ENCODE data around the gene DEAF1. TPM values are rescaled to one million over a fixed set of nuclear protein-coding genes. Genes with fewer than 3 reads are reported as not detected.
A peak's percentile ranks its signal among the peaks of the same experiment; 100 is the strongest.

The DEAF1 gene
- total and polyA plus RNA-seq, 9 of the 15 experiments (the other 6 are each of a cell fraction or from before 2014, with no cell fraction given) = 2.0 to 69.1 (median 26.8) TPM

DNA sequence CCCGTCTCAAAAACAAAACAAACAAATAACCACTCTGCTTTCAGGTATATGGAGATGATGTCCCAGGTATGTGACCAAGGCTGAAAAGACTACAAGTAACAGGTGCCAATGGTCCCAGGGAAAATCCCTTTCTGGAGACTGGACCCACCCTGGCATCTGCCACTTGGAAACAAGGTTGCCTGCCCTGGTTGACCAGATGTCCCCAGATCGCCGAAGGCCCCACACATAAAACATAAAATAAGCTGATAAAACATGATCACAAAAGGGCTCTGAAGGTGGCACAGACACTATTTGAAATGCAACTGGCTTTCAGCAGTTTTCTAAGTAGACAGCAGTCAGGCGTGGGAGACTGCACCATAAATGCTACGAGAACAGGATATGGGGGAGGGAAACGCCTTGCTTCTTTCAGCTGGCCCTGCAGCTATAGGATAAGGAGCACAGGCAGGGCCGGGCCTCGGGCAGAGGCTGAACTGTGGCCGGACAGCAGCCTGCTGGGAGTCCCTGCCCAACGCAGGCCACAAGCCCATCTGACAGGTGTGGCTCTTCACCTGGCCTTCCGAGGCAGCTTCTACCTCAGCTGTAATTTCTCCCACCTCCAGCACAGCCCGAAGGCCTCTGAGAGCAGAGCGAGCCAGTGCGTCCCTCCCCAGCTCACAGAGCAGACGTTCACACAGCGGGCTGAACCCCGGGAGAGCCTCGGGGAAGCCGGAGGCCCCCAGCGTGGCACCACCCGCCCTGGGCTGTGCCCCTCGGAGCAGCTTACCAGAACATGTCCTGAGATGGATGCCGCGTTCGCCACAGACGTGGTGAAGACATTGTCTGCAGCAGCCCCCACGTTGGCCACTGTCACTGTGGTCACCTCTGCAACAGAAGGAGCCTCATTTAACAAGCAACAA is 4.0 kb downstream of the DEAF1 start (continued):
- TF ChIP-seq, protein P1, sequence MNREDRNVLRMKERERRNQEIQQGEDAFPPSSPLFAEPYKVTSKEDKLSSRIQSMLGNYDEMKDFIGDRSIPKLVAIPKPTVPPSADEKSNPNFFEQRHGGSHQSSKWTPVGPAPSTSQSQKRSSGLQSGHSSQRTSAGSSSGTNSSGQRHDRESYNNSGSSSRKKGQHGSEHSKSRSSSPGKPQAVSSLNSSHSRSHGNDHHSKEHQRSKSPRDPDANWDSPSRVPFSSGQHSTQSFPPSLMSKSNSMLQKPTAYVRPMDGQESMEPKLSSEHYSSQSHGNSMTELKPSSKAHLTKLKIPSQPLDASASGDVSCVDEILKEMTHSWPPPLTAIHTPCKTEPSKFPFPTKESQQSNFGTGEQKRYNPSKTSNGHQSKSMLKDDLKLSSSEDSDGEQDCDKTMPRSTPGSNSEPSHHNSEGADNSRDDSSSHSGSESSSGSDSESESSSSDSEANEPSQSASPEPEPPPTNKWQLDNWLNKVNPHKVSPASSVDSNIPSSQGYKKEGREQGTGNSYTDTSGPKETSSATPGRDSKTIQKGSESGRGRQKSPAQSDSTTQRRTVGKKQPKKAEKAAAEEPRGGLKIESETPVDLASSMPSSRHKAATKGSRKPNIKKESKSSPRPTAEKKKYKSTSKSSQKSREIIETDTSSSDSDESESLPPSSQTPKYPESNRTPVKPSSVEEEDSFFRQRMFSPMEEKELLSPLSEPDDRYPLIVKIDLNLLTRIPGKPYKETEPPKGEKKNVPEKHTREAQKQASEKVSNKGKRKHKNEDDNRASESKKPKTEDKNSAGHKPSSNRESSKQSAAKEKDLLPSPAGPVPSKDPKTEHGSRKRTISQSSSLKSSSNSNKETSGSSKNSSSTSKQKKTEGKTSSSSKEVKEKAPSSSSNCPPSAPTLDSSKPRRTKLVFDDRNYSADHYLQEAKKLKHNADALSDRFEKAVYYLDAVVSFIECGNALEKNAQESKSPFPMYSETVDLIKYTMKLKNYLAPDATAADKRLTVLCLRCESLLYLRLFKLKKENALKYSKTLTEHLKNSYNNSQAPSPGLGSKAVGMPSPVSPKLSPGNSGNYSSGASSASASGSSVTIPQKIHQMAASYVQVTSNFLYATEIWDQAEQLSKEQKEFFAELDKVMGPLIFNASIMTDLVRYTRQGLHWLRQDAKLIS (CRISPR knock-in tag; IDR thresholded peaks at IDR 0.05) = no peak
- TF ChIP-seq PHF21A (IDR thresholded peaks at IDR 0.05; ENCODE audit: borderline replicate concordance, low read depth) = no peak
- no peak for TF ChIP-seq ETV6 (IDR thresholded peaks at IDR 0.05; ENCODE audit: borderline replicate concordance in 1 of 2, low read depth in 2 of 2, low read length in 1 of 2)
- TF ChIP-seq ETV6 (CRISPR knock-in tag; IDR thresholded peaks at IDR 0.05; ENCODE audit: borderline replicate concordance) = no peak
- TF ChIP-seq, protein P2, sequence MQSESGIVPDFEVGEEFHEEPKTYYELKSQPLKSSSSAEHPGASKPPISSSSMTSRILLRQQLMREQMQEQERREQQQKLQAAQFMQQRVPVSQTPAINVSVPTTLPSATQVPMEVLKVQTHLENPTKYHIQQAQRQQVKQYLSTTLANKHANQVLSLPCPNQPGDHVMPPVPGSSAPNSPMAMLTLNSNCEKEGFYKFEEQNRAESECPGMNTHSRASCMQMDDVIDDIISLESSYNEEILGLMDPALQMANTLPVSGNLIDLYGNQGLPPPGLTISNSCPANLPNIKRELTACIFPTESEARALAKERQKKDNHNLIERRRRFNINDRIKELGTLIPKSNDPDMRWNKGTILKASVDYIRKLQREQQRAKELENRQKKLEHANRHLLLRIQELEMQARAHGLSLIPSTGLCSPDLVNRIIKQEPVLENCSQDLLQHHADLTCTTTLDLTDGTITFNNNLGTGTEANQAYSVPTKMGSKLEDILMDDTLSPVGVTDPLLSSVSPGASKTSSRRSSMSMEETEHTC (IDR thresholded peaks at IDR 0.05) = no peak
- no peak for TF ChIP-seq NR3C1 (CRISPR knock-in tag; IDR thresholded peaks at IDR 0.05)
- TF ChIP-seq, protein P3, sequence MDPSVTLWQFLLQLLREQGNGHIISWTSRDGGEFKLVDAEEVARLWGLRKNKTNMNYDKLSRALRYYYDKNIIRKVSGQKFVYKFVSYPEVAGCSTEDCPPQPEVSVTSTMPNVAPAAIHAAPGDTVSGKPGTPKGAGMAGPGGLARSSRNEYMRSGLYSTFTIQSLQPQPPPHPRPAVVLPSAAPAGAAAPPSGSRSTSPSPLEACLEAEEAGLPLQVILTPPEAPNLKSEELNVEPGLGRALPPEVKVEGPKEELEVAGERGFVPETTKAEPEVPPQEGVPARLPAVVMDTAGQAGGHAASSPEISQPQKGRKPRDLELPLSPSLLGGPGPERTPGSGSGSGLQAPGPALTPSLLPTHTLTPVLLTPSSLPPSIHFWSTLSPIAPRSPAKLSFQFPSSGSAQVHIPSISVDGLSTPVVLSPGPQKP (CRISPR knock-in tag; IDR thresholded peaks at IDR 0.05) = no peak
- no peak for TF ChIP-seq PTRF (tag; IDR thresholded peaks at IDR 0.05)
- TF ChIP-seq, protein P4, sequence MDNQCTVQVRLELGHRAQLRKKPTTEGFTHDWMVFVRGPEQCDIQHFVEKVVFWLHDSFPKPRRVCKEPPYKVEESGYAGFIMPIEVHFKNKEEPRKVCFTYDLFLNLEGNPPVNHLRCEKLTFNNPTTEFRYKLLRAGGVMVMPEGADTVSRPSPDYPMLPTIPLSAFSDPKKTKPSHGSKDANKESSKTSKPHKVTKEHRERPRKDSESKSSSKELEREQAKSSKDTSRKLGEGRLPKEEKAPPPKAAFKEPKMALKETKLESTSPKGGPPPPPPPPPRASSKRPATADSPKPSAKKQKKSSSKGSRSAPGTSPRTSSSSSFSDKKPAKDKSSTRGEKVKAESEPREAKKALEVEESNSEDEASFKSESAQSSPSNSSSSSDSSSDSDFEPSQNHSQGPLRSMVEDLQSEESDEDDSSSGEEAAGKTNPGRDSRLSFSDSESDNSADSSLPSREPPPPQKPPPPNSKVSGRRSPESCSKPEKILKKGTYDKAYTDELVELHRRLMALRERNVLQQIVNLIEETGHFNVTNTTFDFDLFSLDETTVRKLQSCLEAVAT (IDR thresholded peaks at IDR 0.05) = no peak
- no peak for TF ChIP-seq SIN3B (IDR thresholded peaks at IDR 0.05; ENCODE audit: low read depth)
- TF ChIP-seq SIN3A (IDR thresholded peaks at IDR 0.05; ENCODE audit: borderline replicate concordance in 2 of 2, control insufficient read depth in 1 of 2, low read depth in 2 of 2, low read length in 2 of 2) = peak; percentile 64 to 86; a peak in 2 of 4 replicates
- TF ChIP-seq SREBF1 (IDR thresholded peaks at IDR 0.05; ENCODE audit: borderline replicate concordance, low read depth, low read length) = no peak
- TF ChIP-seq TAF9B (IDR thresholded peaks at IDR 0.05; ENCODE audit: partially characterized antibody) = no peak
- TF ChIP-seq CBX3 (IDR thresholded peaks at IDR 0.05; ENCODE audit: borderline replicate concordance in 1 of 2, low read length in 2 of 2) = peak in 1 of 2 experiments; percentile 63; a peak in 1 of 3 replicates
- no peak for TF ChIP-seq STAT5B (CRISPR knock-in tag; IDR thresholded peaks at IDR 0.05)
- no peak for TF ChIP-seq GATAD2A (IDR thresholded peaks at IDR 0.05)
- no peak for TF ChIP-seq BRF1 (IDR thresholded peaks at IDR 0.05; ENCODE audit: borderline replicate concordance, extremely low read depth, insufficient read length)
- TF ChIP-seq CREB1 (IDR thresholded peaks at IDR 0.05) = no peak
- TF ChIP-seq CREB1 (CRISPR knock-in tag; IDR thresholded peaks at IDR 0.05) = no peak
- TF ChIP-seq GTF2E2 (tag; IDR thresholded peaks at IDR 0.05) = no peak
- TF ChIP-seq HLTF (IDR thresholded peaks at IDR 0.05) = no peak
